ENCODE results near the gene GLYR1. TPM values are rescaled to one million over a fixed set of nuclear protein-coding genes. Genes with fewer than 3 reads are reported as not detected.

The GLYR1 gene
- polyA plus RNA-seq, 1 donor = 54.5 TPM

DNA sequence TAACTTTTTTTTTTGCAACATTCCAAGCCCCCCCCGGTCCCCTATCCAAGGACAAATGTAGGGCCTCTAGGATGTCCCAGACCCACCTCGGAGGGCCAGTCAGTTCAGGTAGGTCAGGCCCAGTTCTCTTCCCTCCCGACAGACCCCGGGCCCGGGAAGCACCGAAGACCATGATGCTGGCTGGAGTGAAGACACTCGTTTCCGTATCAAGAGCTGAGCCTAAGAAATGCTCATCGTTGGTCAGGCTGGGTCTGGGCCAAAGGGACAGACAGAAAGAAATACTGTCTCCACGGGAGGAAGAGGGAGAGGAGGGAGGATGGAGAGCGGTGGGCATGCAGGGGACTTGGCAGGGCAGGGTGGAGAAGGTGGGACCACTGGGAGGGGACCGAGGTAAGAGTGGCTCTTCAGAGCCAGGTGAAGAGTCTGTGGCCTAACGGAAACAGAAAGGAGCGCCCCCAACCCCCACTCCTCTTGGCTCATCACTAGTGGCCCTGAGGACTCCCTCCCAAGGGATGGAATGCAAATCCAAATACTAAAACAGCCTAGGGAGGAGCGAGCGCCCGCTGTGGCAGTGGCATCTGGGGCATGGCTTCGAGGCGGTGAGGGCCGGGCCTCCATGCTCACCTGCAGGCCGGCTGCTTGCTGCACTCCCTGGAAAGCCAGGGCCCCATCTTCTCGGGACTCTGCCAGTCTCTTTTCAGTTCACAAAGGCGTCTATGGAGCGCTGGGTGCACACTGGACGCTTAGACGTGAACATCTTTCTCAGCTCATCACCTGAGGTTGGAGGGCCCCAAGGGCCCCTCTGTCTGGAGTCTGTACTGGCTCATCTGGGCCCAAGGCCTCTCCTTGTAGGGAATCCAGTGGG lies 43.0 kb downstream of the GLYR1 start:
- DNase-seq = no peak

DNA sequence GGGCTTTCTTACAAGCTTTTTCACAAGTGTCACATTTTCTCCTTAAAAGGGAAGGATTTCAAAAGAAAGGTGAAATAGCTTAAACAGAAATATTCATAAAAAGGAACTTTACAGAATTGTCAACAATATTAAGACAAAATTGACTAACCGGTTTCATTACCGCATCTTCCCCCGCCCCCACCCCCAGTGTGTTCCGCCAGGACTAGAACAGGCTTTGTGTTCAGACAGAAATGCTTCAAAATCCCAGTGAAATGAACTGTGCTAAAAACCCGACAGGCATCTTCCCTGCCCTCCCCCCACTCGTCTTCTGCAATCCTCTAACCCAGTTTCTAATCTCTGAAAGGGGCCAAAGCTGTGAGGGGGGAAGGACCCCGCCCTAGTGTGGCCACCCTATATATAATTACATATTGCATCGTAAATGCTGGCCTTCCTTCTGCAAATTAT lies 43.7 kb downstream of the GLYR1 start:
- DNase-seq = no peak

- DNase-seq = peak; percentile 91
Observed at GRCh38 chr16:4802659-4803287, 44.3 kb downstream of the GLYR1 start.

GRCh38 chr16:4801962-4802658 lies 45.0 kb downstream of the GLYR1 start, which contains the start of gene ROGDI:
TSS of gene ROGDI (minus strand) at chr16:4802633. CDS start at chr16:4802571, 62 bp downstream.
- DNase-seq = no peak

- DNase-seq = no peak
Observed at GRCh38 chr16:4801051-4801961, 45.8 kb downstream of the GLYR1 start.

DNA sequence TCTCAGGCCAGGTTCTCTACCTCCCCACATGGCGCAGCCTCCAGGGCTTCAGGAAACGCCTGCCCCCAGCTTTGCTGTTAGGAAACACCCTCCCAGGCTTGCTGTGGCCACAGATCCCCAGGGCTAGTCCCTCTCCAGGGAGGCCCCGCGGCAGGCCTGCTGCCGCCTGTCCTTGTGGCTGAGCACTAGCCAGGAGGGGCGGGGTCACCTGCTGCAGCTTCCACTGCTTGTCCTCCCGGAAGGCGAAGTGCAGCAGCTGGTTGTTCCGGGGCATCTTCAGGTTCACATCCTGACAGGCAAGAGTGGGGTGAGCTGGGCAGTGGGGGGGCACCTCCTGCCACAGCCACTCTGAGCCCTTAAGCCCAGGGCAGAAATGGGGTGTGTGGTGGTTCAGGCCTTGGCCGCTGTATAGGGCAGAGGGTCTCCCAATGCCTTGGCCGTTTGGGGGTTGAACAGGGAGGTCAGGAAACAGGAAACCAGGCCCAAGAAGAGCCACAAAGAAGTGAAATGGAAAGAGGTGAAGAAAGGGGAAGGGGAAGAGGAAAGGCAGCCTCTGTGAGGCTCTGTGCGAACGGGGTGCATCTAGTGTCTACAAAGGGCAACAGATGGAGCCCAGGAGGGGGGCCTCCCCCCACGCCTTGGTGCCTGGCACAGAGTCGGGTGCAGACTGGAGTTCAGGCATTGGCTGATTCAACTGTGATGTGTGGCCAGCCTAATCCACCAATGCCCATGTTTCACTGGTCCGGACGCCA lies 46.6 kb downstream of the GLYR1 start:
- no peak for DNase-seq

GRCh38 chr16:4799171-4799855 lies 47.8 kb downstream of the GLYR1 start:
- DNase-seq = no peak

GRCh38 chr16:4798456-4798855 lies 48.6 kb downstream of the GLYR1 start:
- no peak for DNase-seq

GRCh38 chr16:4797805-4798252 lies 49.3 kb downstream of the GLYR1 start:
- DNase-seq = no peak

DNA sequence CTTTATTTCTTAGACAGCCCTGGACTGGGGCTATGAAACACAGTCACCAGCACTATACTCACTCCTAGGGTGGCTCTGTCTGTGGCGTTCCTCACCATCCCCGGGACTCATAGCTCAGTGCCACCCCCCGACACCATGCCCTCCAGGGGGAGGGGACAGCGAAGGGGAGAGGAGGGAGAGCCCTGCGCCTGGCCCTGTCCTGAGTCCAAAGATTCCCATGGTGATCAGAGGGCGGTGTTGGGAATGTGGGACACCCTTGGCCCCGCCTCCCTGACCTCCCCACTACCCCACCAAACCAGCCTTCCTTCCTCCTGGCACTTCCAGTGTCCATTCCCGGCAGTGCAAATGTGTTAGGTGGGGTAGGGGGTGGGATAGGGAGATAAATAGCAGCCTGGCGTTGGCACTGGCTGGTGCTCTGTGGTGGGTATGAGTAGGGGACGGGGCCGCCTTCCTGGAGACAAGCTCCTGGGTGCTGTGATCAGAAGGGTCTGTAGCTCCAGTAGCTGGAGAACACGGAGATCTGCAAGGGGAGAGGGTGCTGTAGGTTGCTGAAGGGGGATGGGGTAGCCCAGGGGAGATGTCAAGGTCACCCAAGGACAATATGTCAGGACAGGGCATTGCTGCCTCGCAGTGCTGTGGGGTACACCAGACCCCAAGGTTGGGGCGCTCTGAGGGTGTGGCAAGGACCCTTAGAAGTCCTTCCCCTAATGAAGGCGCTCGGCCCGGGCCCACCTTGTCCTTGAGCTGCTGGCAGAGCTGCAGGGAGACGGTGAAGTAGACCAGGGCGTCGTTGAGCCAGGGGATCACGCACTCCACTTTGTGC lies 49.9 kb downstream of the GLYR1 start:
- no peak for DNase-seq

DNA sequence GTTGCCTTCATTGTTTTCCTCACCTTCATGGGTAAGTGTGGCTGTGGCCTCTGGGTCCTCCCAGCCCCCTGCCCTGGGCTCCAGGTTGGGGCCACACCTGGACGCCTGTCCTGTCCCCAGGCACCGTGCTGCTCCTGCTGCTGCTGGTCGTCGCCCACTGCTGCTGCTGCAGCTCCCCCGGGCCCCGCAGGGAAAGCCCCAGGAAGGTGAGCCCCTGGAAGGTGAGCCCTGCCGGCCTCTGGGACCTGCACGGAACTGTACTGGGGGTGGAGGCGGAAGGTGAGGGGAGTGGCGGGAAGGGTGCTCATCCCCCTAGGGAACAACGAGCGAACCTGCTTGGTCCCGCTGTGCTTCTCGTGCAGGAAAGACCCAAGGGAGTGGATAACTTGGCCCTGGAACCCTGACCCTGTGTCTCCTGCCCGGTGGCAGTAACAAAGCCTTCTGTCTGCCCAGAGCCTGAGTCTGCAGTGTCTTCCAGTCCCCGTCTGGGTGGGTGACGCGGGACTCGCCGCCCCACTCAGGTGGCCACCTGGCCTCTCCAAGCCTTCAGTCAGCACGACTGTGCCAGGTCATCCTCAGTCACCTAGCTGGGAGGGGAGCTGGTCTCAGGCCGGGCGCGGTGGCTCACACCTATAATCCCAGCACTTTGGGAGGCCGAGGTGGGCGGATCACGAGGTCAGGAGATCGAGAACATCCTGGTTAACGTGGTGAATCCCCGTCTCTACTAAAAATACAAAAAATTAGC lies 51.1 kb downstream of the GLYR1 start:
- no peak for DNase-seq

- DNase-seq = no peak
Observed at GRCh38 chr16:4795181-4795827, 51.8 kb downstream of the GLYR1 start, which contains the start of gene SMIM22. TSS of gene SMIM22 (plus strand) at chr16:4795369. CDS start at chr16:4795735, 366 bp downstream.

- no peak for DNase-seq
Observed at GRCh38 chr16:4792951-4793513, 54.1 kb downstream of the GLYR1 start.

DNA sequence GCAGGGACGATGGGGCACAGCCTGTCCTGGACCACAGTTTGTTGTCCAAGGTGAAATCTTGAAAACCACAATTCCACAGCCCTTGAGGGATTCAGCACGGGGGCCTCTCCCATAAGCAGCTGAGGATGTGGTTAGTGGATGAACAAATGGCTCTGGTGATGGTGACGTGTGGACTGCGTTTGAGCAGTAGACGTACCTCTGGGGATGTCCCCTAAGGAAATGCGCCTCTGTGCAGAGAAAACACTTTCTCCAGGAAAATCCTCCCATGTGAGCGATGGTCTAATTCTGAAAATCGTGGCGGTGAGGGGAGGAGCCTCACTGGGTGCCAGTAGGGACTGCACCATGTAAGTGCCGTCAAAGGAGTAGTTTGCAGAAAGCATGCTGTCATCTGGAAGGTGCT lies 56.2 kb downstream of the GLYR1 start:
- DNase-seq = no peak

DNA sequence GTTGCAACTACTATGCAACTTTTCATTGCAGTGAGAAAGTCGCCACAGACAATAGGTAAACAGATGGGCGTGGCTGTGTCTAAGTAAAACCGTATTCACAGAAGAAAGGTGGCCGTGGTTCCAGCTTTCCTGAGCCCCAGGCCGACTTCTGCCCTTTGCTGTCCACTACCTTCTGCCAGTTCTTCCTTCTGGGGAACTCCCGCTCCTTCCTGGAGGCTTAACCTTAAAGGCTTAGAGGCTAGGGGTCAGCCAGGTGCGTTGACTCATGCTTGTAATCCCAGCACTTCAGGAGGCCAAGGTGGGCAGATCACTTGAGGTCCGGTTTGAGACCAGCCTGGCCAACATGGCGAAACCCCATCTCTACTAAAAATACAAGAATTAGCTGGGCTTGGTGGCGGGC lies 56.8 kb downstream of the GLYR1 start:
- DNase-seq = no peak

GRCh38 chr16:4788910-4789309 lies 58.2 kb downstream of the GLYR1 start:
- DNase-seq = no peak

DNA sequence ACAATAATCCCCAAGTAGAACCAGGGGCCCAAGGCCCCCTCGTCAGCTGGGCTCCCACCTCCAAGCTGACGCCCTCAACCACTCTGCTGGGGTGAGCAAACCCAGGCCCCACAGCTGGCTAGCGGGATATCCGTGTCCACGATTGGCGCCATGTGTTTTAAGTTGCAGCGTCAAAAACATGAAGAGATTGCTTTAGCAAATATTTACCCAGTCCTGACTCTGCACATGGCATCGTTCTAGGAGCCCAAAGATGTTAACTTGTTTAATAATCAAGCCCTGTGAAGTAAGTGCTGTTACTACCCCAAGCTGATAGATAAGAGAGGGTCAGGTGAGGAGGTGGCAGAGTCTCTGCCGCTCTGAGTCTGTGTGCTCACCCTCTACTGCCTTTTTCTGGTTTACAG lies 58.6 kb downstream of the GLYR1 start:
- DNase-seq = no peak
